HG02759 (cell line): ENCODE data around the gene TLX2.
"Not testable (repeated sequence)": the region's sequence is repeated elsewhere in the genome, so short reads cannot be mapped to it uniquely, and the experiment has no call there.

Experiments used
- ATAC-seq: cut with Tn5 transposase; IDR thresholded peaks from one replicate; pipeline ENCODE4 v1.9.1; 2021; ENCODE audit warnings: mild to moderate bottlenecking, moderate library complexity; ENCODE audit not compliant: unreplicated experiment

Gene TLX2

DNA sequence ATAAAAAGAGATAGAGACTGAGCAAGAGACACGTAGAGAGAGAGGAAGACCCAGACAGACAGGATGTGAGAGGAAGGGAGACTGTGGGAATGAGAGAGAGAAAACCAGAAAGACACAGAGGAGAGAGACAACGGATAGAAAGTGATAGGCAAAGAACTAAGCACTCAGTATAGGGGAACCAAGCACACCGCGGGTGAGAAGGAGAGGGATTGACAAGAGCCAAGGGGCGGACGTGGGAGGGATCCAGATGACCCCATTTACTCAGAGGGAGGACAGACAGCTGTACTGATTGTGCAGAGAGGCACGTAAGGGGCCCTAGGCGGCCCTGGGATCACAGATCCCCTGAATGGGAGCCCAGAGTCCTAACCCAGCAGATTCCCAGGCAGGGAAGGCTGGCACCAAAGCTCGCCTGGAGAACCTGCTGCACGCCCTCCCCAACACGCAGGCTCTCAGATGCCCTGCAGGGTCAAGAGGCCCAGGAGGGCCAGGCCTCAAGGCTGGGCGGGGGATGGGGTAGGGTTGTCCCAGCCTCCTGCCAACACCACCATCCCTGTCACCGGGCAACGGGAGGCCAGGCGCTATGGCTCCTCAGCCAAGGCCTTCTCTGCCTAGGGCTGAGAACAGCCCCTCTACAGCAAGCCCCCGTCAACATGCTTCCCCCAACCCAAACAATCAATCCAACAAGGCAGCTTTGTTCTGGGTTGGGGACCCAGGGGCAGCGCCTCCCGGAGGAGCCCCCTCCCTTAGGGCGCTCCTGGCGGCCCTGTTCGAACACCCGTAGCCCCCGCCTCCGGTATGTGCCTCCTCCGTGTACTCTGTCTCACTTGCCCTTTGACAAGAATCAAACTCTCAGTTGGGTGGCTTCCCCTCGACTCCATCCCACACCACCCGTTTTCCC, 38.9 kb downstream of the TLX2 start:
- no peak for ATAC-seq

DNA sequence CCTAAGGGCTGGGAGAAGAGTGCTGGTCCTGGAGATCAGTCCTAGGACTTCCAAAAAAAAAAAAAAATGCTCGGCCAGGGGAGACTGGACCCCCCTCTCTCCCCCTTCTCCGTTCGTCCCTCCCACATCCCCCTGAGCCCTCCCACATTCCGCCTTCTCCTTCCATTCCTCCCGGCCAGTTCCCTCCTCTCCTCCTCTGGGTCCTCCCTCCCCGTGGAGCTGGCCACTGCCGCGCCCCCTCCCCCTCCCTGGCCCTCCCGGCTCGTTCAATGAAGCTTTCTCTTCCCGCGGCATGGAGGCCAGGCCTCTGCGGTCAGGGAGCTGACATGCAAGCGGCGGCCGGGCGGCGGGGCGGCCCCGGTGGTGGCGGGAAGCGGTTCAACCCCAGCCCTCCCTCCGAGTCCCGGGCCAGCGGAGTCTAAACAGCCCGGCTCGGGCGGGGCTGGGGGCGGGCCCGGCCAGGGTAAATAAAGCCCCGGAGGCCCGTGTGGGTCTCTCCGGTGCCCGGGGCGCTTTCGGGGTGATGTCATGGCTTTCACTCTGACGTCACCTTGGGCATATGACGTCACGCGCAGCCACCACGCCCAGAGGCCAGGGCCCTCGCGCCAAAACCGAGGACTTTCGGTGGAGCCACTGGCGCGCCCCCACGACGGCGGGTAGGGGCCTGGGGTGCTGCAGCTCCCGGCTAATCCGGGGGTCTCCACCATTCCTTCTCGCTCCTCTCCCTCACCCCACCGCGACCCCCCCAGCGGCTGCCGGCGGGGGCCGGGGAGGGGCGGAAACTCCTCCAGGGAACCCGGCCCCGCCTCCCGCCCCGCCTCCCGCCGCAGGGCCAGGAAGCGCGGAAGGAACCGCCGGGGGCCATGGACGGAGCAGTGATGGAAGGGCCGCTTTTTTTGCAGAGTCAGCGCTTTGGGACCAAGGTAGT, 39.9 kb downstream of the TLX2 start, which contains the start of the genes DOK1 and LOXL3:
TSS of gene DOK1 (plus strand) at position 829 of the 928 bp plus-strand sequence. CDS start at position 864, 35 bp downstream.
TSS of gene LOXL3 (minus strand) at position 51 of the 928 bp plus-strand sequence. CDS start 1,308 bp downstream, outside the sequence.
- peak; percentile 63 for ATAC-seq

DNA sequence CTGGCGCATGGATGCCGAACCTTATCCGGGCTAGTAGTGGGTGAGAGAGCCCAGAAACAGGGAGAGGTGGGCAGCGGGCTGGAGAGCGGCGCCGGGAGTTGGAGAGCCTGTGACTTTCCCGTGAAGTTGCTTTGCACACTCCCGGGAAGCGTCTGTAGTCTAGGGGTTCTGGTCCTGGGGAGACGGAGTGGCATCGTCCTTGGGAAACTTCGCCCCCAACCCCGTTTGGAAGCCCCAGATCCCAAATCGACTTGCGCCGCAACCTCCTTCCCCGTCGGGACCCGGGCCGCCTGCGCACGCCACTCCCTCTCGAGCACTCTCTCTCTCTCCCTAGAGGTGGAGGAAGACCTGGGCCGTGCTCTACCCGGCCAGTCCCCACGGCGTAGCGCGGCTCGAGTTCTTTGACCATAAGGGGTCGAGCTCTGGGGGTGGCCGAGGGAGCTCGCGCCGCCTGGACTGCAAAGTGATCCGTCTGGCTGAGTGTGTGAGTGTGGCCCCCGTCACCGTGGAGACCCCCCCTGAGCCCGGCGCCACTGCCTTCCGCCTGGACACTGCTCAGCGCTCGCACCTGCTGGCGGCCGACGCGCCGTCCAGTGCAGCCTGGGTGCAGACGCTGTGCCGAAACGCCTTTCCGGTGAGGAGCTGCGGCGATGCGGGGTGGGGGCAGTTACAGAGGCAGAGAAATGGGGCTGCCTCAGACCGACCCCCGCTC, 40.7 kb downstream of the TLX2 start:
- peak; percentile 52 for ATAC-seq

DNA sequence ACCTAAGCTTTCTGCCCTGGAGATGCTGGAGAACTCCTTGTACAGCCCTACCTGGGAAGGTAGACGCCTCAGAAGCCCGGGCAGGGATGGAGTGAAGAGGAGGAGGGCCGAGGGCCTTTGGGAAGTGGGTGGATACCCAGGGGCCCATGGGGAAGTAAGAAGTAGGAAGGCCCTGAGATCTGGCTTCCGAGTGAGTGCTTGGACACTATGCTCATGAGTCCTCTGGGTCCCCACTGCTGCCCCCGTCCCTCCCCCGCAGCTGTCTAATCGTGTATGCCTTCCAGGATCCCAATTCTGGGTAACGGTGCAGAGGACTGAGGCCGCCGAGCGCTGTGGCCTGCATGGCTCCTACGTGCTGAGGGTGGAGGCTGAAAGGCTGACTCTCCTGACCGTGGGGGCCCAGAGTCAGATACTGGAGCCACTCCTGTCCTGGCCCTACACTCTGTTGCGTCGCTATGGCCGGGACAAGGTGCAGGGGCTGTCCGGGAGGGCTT, 41.4 kb downstream of the TLX2 start:
- no peak for ATAC-seq

DNA sequence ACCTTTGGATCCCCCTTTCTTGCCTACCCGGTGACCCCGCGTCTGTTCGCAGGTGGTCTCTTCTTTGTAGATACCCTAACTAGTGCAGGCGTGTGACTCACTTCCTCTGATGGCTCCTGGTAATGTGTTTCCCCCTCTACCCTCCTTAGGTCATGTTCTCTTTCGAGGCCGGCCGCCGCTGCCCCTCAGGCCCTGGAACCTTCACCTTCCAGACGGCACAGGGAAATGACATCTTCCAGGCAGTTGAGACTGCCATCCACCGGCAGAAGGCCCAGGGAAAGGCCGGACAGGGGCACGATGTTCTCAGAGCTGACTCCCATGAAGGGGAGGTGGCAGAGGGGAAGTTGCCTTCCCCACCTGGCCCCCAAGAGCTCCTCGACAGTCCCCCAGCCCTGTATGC, 41.9 kb downstream of the TLX2 start:
- no peak for ATAC-seq

DNA sequence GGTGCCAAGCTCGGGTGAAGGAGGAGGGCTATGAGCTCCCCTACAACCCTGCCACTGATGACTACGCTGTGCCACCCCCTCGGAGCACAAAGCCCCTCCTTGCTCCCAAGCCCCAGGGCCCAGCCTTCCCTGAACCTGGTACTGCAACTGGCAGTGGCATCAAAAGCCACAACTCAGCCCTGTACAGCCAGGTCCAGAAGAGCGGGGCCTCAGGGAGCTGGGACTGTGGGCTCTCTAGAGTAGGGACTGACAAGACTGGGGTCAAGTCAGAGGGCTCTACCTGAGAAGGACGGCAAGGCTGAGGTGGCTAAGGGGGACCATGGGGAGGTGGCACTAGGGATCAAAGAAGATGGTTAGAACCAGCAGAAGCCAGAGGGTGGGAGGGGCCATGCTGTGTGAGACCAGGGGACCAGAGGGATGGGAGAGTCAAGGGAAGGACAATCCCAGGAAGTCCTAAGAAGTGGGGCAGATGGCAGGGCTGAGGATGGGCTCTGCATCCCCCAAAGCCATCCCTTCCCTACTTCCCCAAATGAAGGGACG, 42.7 kb downstream of the TLX2 start:
- ATAC-seq, result no peak

DNA sequence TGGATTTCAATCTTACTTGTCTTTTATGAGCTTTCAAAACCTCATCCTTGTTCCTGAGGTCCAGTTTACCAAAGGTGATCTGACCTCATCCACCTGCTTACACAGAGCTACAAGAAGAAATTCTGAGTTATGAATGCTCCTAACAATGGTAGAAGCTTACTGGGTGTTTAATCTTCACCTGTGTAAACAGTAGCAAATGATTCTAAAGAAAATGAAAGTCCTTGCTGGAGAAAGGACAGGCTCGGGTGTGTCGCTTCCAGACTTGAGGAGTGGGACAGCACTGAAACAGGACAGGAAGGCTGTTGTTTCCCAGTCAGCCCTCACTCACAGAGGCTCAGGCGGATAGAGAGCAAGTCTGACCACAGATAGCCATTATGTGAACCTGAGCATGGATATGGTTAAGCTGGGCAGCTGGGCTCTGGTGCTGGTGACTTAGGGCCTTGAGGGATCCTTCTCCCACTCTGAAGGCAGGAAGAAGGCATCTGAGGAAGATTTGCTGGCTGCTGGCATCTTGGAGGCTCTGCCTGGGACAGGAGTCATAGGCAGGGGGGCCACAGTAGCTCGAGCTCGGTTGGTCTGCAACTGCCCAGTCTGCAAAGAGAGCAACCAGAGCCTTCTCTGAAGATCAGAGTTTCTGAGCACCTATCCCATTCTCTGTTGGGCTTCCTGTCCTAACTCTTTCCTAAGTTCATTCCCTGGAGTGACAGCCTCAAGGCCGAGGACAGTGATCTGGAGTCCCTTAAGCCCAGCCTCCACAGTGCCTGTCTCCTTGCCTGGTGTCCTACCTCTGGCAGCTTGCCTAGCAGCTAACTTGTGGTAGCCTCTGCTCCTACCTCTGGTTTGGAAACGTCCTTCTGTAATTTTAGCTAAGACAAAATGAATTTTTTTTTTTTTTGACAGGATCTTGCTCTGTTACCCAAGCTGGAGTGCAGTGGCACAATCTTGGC, 44.3 kb downstream of the TLX2 start:
- no peak for ATAC-seq

DNA sequence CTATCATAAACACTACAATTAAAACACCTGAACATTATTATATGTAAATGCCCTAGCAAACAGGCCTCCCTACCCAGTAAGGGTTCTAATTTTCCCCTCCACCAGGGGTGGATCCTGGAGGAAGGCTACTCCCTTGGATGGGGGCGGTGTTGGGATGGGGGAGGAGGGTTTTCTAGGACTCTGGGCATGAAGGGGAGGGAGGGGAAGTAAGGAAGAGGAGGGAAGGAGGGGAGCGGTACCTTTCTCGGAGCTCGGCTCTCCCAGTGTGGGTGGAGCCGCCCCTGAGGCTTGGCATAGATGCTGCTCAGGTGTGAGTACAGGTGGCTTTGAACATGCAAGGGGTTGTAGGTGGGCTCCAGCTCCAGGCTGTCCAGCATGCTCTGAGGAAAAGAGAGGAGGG, 45.7 kb downstream of the TLX2 start:
- ATAC-seq, result no peak

DNA sequence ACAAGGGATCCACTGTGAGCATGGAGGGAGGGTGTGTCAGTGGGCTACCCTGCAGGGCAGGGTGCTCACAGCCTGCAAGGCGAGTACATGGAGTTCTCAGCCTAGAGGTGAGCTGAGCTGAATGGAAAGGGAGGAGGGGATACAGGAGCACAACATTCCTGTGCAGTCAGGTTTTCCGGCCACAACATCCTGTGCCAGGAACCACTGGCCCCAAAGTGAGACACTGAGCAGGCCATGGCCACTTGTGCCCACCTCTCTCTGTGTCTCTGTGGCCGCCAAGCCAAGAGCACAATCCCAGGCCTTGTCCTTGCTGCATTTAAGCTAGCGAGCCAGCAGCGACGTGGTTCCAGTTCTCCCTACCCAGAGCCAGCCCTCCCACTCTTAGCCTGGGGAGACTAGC, 46.3 kb downstream of the TLX2 start:
- ATAC-seq, result no peak

DNA sequence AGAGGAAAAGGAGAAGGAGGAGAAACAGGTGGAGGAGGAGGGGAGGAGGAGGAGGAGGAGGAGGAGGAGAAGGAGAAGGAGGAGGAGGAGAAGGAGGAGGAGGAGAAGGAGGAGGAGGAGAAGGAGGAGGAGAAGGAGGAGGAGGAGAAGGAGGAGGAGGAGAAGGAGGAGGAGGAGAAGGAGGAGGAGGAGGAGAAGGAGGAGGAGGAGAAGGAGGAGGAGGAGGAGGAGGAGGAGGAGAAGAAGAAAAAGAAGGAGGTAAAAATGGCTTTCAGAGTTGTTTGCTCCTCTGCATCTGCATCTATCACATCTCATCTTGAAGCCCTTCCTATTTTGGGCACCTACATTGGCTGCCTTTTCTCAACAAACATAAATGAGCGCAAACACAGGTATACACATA, 46.8 kb downstream of the TLX2 start:
- not testable (repeated sequence) for ATAC-seq

DNA sequence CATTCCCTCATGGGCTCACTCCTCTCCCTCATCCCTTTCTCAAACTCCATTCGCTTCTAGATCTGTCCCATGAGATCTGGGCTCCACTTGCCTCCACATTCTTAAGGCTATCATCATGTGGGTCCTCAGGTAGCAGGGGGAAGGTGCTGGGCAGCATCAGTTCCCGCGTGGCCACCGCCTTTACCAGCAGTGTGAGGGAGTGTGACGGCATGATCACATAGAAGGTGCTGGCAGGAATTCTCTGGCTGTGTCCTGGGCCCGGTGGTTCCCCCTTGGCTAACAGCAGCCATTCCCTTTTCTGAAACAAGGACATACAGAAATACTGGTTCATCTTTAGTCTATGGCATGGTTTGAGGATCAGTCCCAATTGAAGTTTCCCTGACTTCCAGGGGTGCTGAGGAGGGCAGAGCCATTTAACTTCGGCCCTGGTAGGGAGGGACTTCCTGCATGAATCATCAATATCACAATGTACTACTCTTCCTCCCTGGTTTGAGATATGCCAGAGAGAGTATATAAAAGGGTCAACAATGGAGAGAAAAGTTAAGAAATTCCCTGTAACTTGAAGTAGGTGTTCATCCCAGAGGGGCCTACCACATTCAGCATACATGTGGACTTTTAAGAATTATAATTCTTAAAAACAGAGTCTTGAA, 48.0 kb downstream of the TLX2 start:
- no peak for ATAC-seq

DNA sequence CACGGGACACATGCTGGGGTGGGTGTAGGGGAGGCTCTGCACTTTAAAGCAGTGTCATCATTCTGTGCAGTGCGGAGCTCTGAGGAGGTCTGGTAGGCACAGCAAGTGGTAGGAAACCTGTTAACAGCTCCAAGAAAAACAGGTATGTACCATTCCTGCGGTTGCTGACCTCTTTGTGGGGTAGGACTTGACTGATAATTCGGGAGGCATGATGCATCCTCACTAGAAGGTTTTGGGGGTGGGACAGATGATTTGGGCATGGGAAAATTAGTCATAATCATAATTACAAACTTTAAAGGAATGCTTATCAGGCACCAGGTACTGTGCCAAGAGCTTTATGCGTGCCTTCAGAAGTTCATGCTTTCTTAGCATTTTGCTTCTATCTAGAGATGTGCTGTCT, 50.0 kb downstream of the TLX2 start:
- ATAC-seq, result no peak

DNA sequence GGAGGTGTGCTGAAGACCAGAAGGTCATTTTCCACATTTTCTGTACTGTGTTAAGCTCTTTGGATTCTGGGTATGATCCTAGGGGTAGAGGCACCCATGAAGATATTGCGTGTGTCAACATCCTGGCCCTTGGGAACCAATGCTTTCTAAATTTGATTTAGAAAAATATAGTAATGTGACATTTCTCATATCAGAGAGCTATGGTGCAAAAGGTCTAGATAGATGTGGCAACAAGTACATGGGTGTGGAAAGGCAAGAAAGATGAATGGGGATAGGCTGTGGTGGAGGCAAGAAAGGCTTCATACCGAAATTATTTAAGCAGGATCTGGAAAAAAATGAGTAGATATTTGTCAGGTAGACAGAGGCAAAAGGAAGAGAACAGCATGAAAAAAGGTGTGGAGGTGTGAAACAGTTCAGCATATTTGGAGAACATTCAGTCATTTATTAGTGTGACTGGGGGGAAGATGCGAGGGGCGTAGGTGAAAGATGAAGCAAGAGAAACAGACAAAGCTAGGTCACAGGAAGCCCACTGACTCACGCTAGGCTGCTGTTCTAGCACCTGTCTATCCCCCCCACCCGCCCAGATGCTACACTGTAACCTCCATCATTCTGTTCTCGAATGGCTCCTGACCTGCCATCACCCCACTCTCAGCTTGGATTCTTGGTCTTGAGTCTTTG, 52.0 kb downstream of the TLX2 start:
- ATAC-seq, result no peak

DNA sequence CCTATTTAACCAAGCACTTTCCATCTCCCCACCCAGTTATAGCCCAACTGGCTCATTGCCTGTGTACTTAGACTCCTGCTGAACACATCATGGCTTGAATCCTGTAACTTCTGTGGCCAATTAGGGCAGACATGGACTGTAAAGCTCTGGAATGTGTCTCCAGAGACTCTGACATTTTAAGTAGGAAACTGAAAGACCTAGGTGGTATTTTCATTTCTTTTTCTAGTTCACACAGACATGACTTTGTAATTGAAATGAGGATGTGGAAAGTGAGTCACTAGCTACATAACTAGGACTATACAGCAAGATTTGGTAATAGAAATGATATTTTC, 52.5 kb downstream of the TLX2 start:
- no peak for ATAC-seq
